Hepatocyte (in vitro differentiated cells): ENCODE data around the gene DRG2. TPM values are rescaled to one million over a fixed set of nuclear protein-coding genes. Genes with fewer than 3 reads are reported as not detected.

Experiments
- DNase-seq: peaks from one replicate; pipeline ENCODE4 v3.0.0-alpha.2; 2016; ENCODE audit warnings: low spot score
- H2AFZ ChIP-seq: fragments of 200-600 bp; sonication (generic); 2 replicates; pipeline ENCODE4 v1.6.0; 2016; ENCODE audit warnings: antibody characterized with exemption, mild to moderate bottlenecking
- H3K27ac ChIP-seq: fragments of 200-600 bp; sonication (generic); 2 replicates; pipeline ENCODE4 v1.5.1; 2016; ENCODE audit warnings: mild to moderate bottlenecking
- H3K27me3 ChIP-seq: fragments of 200-600 bp; sonication (generic); 2 replicates; pipeline ENCODE4 v1.6.1; 2016
- H3K36me3 ChIP-seq: fragments of 200-600 bp; sonication (generic); replicated peaks from 2 replicates; pipeline ENCODE4 v1.5.1; 2016; ENCODE audit warnings: low read depth; ENCODE audit not compliant: insufficient read depth
- H3K4me1 ChIP-seq: fragments of 200-600 bp; sonication (generic); 2 replicates; pipeline ENCODE4 v1.5.1; 2016; ENCODE audit warnings: mild to moderate bottlenecking, moderate library complexity; ENCODE audit not compliant: insufficient read depth
- H3K4me2 ChIP-seq: fragments of 200-600 bp; sonication (generic); 2 replicates; pipeline ENCODE4 v1.6.0; 2016
- H3K4me3 ChIP-seq: fragments of 200-600 bp; sonication (generic); 2 replicates; pipeline ENCODE4 v1.5.1; 2016; ENCODE audit warnings: mild to moderate bottlenecking
- H3K79me2 ChIP-seq: fragments of 200-600 bp; sonication (generic); 2 replicates; pipeline ENCODE4 v1.6.0; 2017; ENCODE audit warnings: mild to moderate bottlenecking
- H3K9me2 ChIP-seq: fragments of 200-600 bp; sonication (generic); replicated peaks from 2 replicates; pipeline ENCODE4 v1.6.0; 2017; ENCODE audit warnings: mild to moderate bottlenecking; ENCODE audit not compliant: insufficient read depth
- H3K9me3 ChIP-seq: fragments of 200-600 bp; sonication (generic); 2 replicates; pipeline ENCODE4 v1.5.1; 2016; ENCODE audit warnings: low read depth, mild to moderate bottlenecking
- H4K20me1 ChIP-seq: fragments of 200-600 bp; sonication (generic); 2 replicates; pipeline ENCODE4 v1.6.0; 2016; ENCODE audit warnings: mild to moderate bottlenecking; ENCODE audit not compliant: insufficient read depth, poor library complexity, severe bottlenecking
- EZH2 ChIP-seq: fragments of 200-600 bp; sonication (generic); IDR thresholded peaks from 2 replicates; pipeline ENCODE4 v1.6.1; 2016; ENCODE audit warnings: antibody characterized with exemption, mild to moderate bottlenecking, borderline replicate concordance
- EZH2phosphoT487 ChIP-seq: fragments of 200-600 bp; sonication (generic); IDR thresholded peaks from one replicate; pipeline ENCODE4 v1.6.1; 2018; ENCODE audit warnings: antibody characterized with exemption, mild to moderate bottlenecking, low read depth, moderate library complexity; ENCODE audit not compliant: unreplicated experiment, severe bottlenecking
- WGBS: methylation state at CpG from one replicate; pipeline ENCODE4 v1.1.6; 2016; ENCODE audit warnings: low lambda C conversion rate; ENCODE audit errors: missing lambda C conversion rate; 5-methylcytosine and 5-hydroxymethylcytosine counted together
- polyA plus RNA-seq: library from polyadenylated mRNA; unstranded; fragments of >200 nt; fragmentation: Nextera tagmentation; extraction: Ambion mirVana; gene quantifications from 2 replicates; pipeline ENCODE4 v1.2.1, GENCODE V29; 2016
- total RNA-seq: library from RNA; depleted of rRNA; stranded (reverse); fragments of >200 nt; gene quantifications from 2 replicates; pipeline ENCODE4 v1.2.3, GENCODE V29; 2014
- TF ChIP-seq, protein P1 (sequence below): fragments of 200-600 bp; sonication (generic); IDR thresholded peaks from 2 replicates; pipeline ENCODE4 v1.5.1; 2016; ENCODE audit warnings: antibody characterized with exemption, mild to moderate bottlenecking; ENCODE audit not compliant: poor library complexity

The DRG2 gene
- total and polyA plus RNA-seq, 2 experiments from 2014 or later, result 35.9 to 36.6 TPM

GRCh38 chr17:18042983-18043382 lies 44.8 kb upstream of the DRG2 start:
- H3K4me1 ChIP-seq, result peaks cover 9% of the 10 kb centered on the region
- H4K20me1 ChIP-seq, result no peaks in the 10 kb centered on the region
- H3K9me3 ChIP-seq, result no peaks in the 10 kb centered on the region
- H3K27me3 ChIP-seq, result no peaks in the 10 kb centered on the region
- H3K4me3 ChIP-seq, result no peak overlapping the region
- no peak for DNase-seq
- H3K36me3 ChIP-seq, result no peaks in the 10 kb centered on the region
- TF ChIP-seq EZH2phosphoT487, result no peak
- TF ChIP-seq EZH2, result no peak
- TF ChIP-seq, protein P1, sequence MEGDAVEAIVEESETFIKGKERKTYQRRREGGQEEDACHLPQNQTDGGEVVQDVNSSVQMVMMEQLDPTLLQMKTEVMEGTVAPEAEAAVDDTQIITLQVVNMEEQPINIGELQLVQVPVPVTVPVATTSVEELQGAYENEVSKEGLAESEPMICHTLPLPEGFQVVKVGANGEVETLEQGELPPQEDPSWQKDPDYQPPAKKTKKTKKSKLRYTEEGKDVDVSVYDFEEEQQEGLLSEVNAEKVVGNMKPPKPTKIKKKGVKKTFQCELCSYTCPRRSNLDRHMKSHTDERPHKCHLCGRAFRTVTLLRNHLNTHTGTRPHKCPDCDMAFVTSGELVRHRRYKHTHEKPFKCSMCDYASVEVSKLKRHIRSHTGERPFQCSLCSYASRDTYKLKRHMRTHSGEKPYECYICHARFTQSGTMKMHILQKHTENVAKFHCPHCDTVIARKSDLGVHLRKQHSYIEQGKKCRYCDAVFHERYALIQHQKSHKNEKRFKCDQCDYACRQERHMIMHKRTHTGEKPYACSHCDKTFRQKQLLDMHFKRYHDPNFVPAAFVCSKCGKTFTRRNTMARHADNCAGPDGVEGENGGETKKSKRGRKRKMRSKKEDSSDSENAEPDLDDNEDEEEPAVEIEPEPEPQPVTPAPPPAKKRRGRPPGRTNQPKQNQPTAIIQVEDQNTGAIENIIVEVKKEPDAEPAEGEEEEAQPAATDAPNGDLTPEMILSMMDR, result no peak
- peaks cover 45% of the 10 kb centered on the region for H3K79me2 ChIP-seq
- H3K27ac ChIP-seq, result no peak overlapping the region
- H3K4me2 ChIP-seq, result no peak overlapping the region
- 84% methylated on average over 8 of the region's 8 CpGs for WGBS
- H3K9me2 ChIP-seq, result no peaks in the 10 kb centered on the region
- H2AFZ ChIP-seq, result no peak overlapping the region

DNA sequence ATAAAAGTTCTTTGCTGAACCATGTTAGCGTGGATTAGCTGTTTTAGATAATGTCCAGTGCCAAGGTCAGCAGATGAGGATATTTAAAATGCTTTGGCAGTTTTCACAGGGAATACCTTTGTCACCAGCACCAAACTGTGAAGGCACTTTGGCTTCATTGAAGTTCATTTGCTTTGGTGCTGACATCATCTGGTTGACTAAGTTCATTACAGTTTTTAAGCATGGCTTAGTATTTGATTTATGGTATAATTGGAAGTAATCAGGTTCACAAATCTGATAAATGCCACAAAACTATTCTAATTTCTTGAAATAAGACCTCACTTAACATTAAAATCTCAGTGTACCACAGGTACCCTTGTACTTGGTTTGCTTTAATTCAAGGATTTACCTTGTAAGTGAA lies 44.3 kb upstream of the DRG2 start:
- DNase-seq, result peak; percentile 26
- peaks cover 40% of the 10 kb centered on the region for H3K79me2 ChIP-seq
- 89% methylated on average over 1 of the region's 1 CpG for WGBS

DNA sequence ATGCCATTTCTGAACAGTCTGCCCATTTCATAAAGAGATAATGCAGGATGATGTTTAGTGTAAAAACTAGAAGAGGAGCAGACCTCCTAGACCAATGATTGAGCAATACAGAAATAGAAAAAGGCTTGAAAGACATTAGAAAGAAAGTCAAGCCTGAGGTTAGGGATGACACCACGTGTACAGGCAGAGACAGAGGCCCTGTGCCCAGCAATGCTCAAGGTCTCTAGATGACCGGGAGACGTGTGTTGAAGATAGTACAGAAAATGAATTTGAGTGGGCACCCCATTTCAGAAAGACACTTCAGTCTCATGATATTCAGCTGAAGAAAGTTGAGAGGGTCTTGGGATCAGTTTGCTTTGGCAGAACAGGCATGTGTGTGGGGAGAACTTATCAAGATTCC lies 43.1 kb upstream of the DRG2 start:
- no peaks in the 10 kb centered on the region for H3K36me3 ChIP-seq
- no peak overlapping the region for H2AFZ ChIP-seq
- peaks cover 9% of the 10 kb centered on the region for H3K4me1 ChIP-seq
- no peaks in the 10 kb centered on the region for H3K9me2 ChIP-seq
- TF ChIP-seq EZH2 (no peak), EZH2phosphoT487 (no peak)
- TF ChIP-seq, protein P1, result no peak
- WGBS, result 91% methylated on average over 3 of the region's 3 CpGs
- no peak overlapping the region for H3K4me2 ChIP-seq
- peaks cover 37% of the 10 kb centered on the region for H3K79me2 ChIP-seq
- DNase-seq, result no peak
- no peaks in the 10 kb centered on the region for H3K27me3 ChIP-seq
- no peaks in the 10 kb centered on the region for H3K9me3 ChIP-seq
- H3K4me3 ChIP-seq, result no peak overlapping the region
- no peak overlapping the region for H3K27ac ChIP-seq
- no peaks in the 10 kb centered on the region for H4K20me1 ChIP-seq

More for the DNA sequence above, 44.3 kb upstream of the DRG2 start:
- no peaks in the 10 kb centered on the region for H3K9me3 ChIP-seq
- H3K4me2 ChIP-seq, result no peak overlapping the region
- TF ChIP-seq, protein P1, result peak; percentile 29
- TF ChIP-seq EZH2 (no peak), EZH2phosphoT487 (no peak)
- no peaks in the 10 kb centered on the region for H4K20me1 ChIP-seq
- no peak overlapping the region for H3K27ac ChIP-seq
- H3K9me2 ChIP-seq, result no peaks in the 10 kb centered on the region
- H3K27me3 ChIP-seq, result no peaks in the 10 kb centered on the region
- no peak overlapping the region for H3K4me3 ChIP-seq
- no peaks in the 10 kb centered on the region for H3K36me3 ChIP-seq
- no peak overlapping the region for H2AFZ ChIP-seq
- H3K4me1 ChIP-seq, result peaks cover 9% of the 10 kb centered on the region
